Measurements from ENCODE around the gene TTC27.

GRCh38 chr2:32768387-32769174 lies 140.7 kb downstream of the TTC27 start:
- TF ChIP-seq CTCF (IDR thresholded peaks at IDR 0.05; ENCODE audit: poor library complexity, severe bottlenecking) (no peak), EZH2 (IDR thresholded peaks at IDR 0.05; ENCODE audit: borderline replicate concordance, insufficient read depth, low read length, poor library complexity, severe bottlenecking) (no peak), POLR2AphosphoS5 (IDR thresholded peaks at IDR 0.05) (no peak), RAD21 (conservative IDR thresholded peaks at IDR 0.05) (no peak), SMC3 (conservative IDR thresholded peaks at IDR 0.05; ENCODE audit: poor library complexity) (no peak), EP300 (conservative IDR thresholded peaks at IDR 0.05; ENCODE audit: poor library complexity, severe bottlenecking) (no peak), TAF1 (IDR thresholded peaks at IDR 0.05; ENCODE audit: low read depth) (no peak), REST (IDR thresholded peaks at IDR 0.05; ENCODE audit: borderline replicate concordance) (no peak)

All from neural cell (in vitro differentiated cells).